GM12892 (cell line): ENCODE results near the gene RPS3.

ENCODE experiments used
- DNase-seq: peaks from one replicate; pipeline ENCODE4 v3.0.0; 2011; ENCODE audit not compliant: insufficient read length
- FAIRE-seq: peaks from 2 replicates; lab custom pipeline; 2011; peaks lifted over from hg19 to GRCh38; lab: Jason Lieb, UNC
- POLR2A ChIP-seq: IDR thresholded peaks from 2 replicates; pipeline ENCODE4 v1.6.1; 2011; ENCODE audit warnings: low read depth, low read length, control low read depth
- POLR2AphosphoS5 ChIP-seq: IDR thresholded peaks from 2 replicates; pipeline ENCODE4 v1.6.1; 2011; ENCODE audit warnings: low read depth, low read length, control low read depth
- TAF1 ChIP-seq: IDR thresholded peaks from 2 replicates; pipeline ENCODE4 v1.6.1; 2011; ENCODE audit warnings: low read depth, mild to moderate bottlenecking, control low read depth, low read length, borderline replicate concordance

RPS3 gene

DNA sequence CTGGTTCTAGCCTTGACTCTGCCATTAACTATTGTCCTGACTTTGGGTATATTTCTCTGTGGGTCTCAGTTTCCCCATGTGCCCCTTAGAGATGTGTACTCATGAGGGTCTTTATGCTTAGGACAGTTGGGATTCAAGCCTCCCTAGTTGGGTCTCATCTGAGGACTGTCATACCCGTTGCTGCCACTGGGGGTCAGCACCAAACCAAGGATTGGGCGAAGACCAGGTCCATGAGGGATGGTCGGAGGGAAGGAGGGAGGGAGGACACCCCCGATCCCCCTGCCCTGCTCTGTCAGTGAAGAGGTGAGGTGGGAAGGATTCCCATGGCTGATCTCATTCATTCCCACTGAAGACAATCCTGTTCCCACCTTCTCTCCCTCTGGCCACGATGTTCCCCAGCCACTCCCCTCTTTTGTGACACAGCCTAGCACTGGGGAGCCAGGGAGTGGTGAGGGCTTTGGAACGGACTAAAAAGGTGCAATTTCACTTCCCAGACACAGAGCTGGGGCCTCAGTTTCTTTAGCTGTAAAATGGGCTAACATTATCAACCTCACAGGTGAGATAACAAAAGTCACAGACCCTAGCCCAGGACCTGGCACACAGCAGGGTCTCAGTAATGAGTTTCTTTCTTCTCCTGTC lies 46.1 kb downstream of the RPS3 start:
- TF ChIP-seq POLR2AphosphoS5: no peak
- no peak for TF ChIP-seq POLR2A
- TF ChIP-seq TAF1: no peak
- FAIRE-seq (peak; percentile 95), DNase-seq (peak; percentile 71)

DNA sequence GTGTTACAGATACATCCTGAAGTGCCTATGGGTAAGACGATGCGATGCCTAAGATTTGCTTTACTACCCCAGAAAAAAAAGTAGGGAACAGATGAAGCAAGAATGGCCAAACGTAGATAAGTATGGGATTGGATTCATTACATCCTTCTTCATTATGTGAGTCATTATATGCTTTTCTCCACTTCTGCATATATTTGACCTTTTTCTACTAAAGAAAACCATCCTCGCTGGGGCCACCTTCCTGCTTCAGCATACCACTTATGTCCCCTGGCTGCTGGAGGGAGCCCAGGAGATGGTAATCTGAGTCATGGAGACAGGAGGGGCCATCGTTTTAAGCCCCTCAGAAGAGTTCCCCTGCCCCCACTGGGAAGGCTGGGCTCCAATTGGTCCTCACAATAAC lies 48.1 kb downstream of the RPS3 start:
- DNase-seq (no peak), FAIRE-seq (no peak)
- TF ChIP-seq TAF1 (no peak), POLR2A (no peak), POLR2AphosphoS5 (no peak)

DNA sequence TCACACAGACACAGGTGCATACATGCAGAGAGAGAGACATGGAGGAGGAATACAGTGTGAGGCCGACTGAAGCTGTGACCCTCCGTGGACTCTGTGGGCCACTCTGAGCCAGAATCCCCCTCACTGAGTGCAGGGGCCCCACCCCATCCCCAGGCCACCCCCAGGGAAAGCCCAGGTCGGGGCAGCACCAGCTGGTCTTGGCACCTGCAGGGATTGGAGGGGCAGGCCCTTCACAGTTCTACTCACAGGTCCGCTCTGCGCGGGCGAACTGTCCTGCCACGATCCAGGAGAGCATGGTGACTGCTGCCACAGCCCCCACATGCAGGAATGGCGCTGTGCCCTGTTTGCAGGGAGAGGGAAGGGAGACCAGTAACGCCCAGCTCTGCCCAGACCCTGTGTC lies 50.0 kb downstream of the RPS3 start:
- DNase-seq (no peak), FAIRE-seq (no peak)
- TF ChIP-seq POLR2A (no peak), POLR2AphosphoS5 (no peak), TAF1 (no peak)

DNA sequence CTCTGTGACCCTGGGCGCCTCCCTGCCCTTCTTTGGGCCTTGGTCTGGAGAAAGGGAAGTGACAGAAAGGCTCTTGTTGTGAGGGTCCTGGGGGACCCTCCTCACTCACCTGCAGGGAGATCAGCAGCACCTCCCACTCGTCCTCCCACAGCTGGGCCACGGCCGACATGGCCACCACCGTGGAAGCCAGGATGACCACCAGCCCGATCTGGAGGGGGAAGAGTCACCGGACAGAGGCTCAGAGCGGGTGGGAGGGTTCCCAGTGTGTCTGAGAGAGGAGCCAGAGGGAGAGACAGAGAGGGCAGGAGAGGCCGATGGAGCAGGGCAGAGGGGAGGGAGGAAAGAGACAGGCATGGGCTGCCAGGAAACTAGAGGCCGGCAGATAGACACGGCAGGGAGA lies 50.5 kb downstream of the RPS3 start:
- DNase-seq (no peak), FAIRE-seq (no peak)
- TF ChIP-seq TAF1: no peak
- no peak for TF ChIP-seq POLR2AphosphoS5
- no peak for TF ChIP-seq POLR2A

- FAIRE-seq (no peak), DNase-seq (no peak)
- no peak for TF ChIP-seq TAF1
- no peak for TF ChIP-seq POLR2AphosphoS5
- no peak for TF ChIP-seq POLR2A
Observed at GRCh38 chr11:75450236-75450635, 50.9 kb downstream of the RPS3 start.

GRCh38 chr11:75450826-75451821 lies 51.8 kb downstream of the RPS3 start:
- FAIRE-seq (no peak), DNase-seq (peak; percentile 52)
- TF ChIP-seq POLR2AphosphoS5 (no peak), TAF1 (no peak), POLR2A (no peak)

DNA sequence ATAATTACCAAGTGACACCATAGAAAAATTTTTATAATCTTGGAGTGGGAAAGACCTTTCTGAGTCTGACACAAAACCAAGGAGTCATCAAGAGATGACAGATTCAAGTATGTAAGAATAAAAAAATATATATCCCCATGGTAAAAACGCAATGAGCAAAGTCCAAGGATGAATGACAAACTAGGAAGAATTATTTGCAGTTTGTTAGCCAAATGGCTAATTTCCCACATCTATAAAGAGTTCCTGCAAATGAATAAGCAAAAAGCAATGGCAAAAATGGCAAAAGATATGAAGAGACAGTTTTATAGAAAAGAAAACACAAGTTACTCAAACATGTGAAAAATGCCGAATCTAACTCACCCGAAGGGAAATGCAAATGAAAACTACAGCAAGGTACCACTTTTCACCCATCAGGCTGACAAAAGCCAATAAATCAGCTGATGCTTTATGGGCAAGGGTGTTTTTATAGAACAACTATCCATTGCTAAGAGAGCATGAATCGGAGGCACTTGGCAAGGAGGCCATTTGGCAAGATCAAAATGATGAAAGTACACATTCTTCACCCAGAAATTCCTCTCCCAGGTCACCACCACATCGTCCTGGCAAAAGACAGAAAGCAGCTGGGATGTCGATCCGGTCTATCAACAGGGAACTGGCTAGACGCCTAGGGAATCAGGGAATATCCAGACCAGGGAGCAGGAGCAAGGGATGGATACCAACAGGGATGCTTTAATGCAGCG lies 54.8 kb downstream of the RPS3 start:
- FAIRE-seq (no peak), DNase-seq (no peak)

DNA sequence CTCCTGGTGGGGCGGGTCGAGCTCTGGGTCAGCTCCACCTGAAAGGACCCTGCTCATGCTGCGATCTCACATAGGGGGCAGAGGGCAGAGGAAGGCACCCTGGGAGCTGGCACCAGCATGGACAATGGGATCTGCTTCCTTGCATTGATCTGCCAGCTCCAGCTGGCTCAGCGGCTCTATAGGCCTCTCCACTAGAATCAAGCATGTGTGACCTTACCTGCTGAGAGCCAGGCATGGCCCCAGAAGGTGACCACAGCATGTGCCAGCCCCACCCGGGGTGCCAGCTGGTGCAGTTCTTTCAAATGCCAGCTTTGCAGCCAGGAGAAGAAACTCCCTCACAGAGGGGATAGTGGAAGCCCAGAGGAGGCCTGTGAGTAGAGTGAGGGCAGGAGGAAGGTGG lies 55.7 kb downstream of the RPS3 start:
- no peak for FAIRE-seq
- DNase-seq: no peak
- no peak for TF ChIP-seq POLR2AphosphoS5
- TF ChIP-seq TAF1: no peak
- TF ChIP-seq POLR2A: no peak

More for the DNA sequence above, 54.8 kb downstream of the RPS3 start:
- no peak for TF ChIP-seq TAF1
- TF ChIP-seq POLR2AphosphoS5: no peak
- TF ChIP-seq POLR2A: no peak
